Retinal pigment epithelial cell (primary cell): ENCODE measurements around the gene PRDM16.

Experiments used
- DNase-seq: peaks from one replicate; pipeline ENCODE4 v3.0.0-alpha.2; 2010; ENCODE audit warnings: low read depth
- H3K4me3 ChIP-seq: 2 replicates; pipeline ENCODE4 v1.5.1; 2011; ENCODE audit warnings: mild to moderate bottlenecking, low read length, control low read depth, moderate library complexity
- TF ChIP-seq, protein P1 (sequence below): conservative IDR thresholded peaks from 2 replicates; pipeline ENCODE4 v1.5.1; 2011; ENCODE audit warnings: low read depth, low read length, control low read depth, inconsistent platforms

The PRDM16 gene

GRCh38 chr1:3459051-3459908 lies 390.3 kb downstream of the PRDM16 start:
- H3K4me3 ChIP-seq: no peak overlapping the region
- no peak for DNase-seq
- TF ChIP-seq, protein P1, sequence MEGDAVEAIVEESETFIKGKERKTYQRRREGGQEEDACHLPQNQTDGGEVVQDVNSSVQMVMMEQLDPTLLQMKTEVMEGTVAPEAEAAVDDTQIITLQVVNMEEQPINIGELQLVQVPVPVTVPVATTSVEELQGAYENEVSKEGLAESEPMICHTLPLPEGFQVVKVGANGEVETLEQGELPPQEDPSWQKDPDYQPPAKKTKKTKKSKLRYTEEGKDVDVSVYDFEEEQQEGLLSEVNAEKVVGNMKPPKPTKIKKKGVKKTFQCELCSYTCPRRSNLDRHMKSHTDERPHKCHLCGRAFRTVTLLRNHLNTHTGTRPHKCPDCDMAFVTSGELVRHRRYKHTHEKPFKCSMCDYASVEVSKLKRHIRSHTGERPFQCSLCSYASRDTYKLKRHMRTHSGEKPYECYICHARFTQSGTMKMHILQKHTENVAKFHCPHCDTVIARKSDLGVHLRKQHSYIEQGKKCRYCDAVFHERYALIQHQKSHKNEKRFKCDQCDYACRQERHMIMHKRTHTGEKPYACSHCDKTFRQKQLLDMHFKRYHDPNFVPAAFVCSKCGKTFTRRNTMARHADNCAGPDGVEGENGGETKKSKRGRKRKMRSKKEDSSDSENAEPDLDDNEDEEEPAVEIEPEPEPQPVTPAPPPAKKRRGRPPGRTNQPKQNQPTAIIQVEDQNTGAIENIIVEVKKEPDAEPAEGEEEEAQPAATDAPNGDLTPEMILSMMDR: no peak

DNA sequence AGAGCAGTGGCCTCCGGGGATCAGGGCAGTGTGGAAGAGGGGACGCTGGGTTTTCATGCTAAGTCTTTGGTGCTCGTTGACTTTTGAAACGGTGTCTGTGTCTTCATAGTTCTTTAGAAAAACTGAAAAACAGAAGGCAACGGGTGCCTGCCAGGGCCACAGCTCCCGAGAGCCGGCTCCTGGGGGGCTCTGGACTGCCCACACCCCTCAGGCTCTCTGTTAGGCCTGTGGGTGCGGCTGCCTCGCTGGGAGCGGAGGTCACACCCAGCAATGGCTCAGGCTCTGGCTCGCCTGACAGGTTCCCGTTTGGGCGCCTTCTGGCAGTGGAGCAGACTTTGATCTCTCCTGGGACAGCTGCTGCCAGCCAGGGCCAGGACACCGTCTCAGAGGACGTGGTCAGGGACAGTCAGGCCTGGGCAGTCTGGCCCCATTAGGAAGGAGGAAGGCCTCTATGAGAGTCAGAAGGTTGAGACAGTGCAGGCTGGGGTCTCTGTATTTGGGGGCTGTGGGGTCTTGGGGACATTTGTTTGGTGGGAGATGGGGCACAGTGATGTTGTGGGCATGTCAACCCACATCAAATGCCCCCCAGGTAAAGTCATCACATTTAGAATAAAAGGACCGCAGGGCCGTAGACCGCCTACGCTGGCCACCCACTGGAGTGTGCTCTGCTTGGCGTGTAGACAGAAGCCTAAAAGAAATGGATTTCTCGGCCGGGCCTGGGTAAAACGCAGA lies 391.1 kb downstream of the PRDM16 start:
- no peak overlapping the region for H3K4me3 ChIP-seq
- TF ChIP-seq, protein P1: no peak
- DNase-seq: no peak

GRCh38 chr1:3460672-3461131 lies 391.7 kb downstream of the PRDM16 start:
- no peak for DNase-seq

DNA sequence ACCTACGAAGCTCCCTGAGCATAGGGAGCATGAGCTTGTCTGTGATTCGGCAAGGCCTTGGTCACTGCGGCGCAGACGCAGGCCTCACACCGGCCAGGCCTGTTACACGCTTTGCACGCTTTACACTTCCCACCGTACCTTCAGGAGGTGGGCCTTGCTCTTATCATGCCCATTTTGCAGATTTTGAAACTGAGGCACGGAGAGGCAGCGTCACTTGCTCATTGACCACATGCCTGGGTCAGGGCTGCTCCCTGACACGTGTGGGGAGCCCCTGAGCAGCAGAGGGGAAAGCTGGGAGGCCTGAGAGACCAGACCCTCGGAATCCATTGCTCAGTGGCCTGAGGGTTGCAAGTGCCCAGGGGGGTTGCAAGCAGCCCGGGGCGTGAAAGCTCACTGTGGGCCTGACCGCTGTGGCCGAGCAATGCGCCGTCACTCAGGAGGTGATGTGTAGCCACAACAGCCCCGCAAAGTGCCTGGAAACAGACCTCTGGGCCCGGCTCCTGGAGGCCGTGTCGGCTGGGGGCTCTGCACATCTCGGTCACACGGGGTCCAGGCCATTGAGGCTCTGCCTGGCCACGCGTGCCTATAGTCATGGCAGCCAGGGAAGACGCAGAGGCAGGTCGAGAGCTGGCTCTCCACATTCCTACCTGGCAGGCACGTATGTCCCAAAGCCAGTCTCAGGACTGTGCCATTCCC lies 392.4 kb downstream of the PRDM16 start:
- no peak overlapping the region for H3K4me3 ChIP-seq
- DNase-seq: no peak
- TF ChIP-seq, protein P1: no peak

More at GRCh38 chr1:3460672-3461131, 391.7 kb downstream of the PRDM16 start:
- H3K4me3 ChIP-seq: no peak overlapping the region
- TF ChIP-seq, protein P1: no peak

- TF ChIP-seq, protein P1: no peak
- DNase-seq: no peak
- H3K4me3 ChIP-seq: no peak overlapping the region
These were observed 392.9 kb downstream of the PRDM16 start for GRCh38 chr1:3461934-3462275.

DNA sequence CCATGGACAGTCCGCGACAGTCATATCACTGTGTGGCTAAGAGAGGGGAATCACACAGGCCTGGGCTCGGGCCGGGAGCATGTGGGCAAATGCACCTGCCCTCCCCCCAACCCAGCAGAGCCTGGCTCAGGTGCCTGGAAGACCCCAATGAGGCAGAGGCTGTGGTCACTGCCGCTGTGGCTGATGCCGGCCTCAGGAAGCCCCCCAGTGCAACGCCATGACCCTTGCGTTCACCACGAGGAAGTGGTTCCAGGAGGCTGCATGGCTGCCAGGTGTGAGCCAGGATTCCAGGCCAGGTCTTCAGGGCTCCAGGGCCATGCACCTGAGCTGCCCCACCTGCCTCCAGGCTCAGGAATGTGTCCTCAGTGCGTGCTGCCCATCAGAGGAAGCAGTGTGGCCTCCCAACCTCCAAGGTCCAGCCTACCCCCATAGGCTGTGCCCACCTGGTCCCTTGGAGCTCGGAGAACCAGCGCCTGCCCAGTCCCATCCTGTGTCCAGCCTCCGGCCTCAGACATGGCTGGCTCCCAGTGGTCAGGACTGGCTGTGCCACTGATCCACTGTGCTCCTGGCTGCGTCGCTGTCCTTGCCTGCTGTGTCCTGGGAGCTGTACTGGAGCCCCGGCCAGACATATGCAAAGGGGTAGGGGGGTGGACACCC lies 393.5 kb downstream of the PRDM16 start:
- DNase-seq: no peak
- no peak overlapping the region for H3K4me3 ChIP-seq
- TF ChIP-seq, protein P1: no peak
